GM19455 (cell line): Measurements from ENCODE around the gene AFF1.
"Not testable (repeated sequence)": the region's sequence is repeated elsewhere in the genome, so short reads cannot be mapped to it uniquely, and the experiment has no call there.

Experiments
- ATAC-seq: cut with Tn5 transposase; IDR thresholded peaks from one replicate; pipeline ENCODE4 v1.9.1; 2021; ENCODE audit not compliant: unreplicated experiment

Gene AFF1

GRCh38 chr4:86977621-86978184 lies 42.9 kb downstream of the AFF1 start:
- peak; percentile 78 for ATAC-seq

GRCh38 chr4:86978709-86979108 lies 43.9 kb downstream of the AFF1 start:
- ATAC-seq: no peak

GRCh38 chr4:86980230-86980629 lies 45.4 kb downstream of the AFF1 start:
- ATAC-seq: no peak

GRCh38 chr4:86981789-86982188 lies 47.0 kb downstream of the AFF1 start:
- ATAC-seq: no peak

- ATAC-seq: not testable (repeated sequence)
These were observed 51.0 kb downstream of the AFF1 start for GRCh38 chr4:86985852-86986251.

GRCh38 chr4:86989658-86990057 lies 54.8 kb downstream of the AFF1 start:
- ATAC-seq: not testable (repeated sequence)

- ATAC-seq: no peak
These were observed 55.7 kb downstream of the AFF1 start for GRCh38 chr4:86990510-86990909.

- no peak for ATAC-seq
These were observed 57.2 kb downstream of the AFF1 start for GRCh38 chr4:86991994-86992393.

- ATAC-seq: no peak
These were observed 59.3 kb downstream of the AFF1 start for GRCh38 chr4:86993909-86994681.

- ATAC-seq: no peak
These were observed 59.9 kb downstream of the AFF1 start for GRCh38 chr4:86994686-86995085.

GRCh38 chr4:86996510-86996909 lies 61.7 kb downstream of the AFF1 start:
- not testable (repeated sequence) for ATAC-seq

- ATAC-seq: no peak
These were observed 64.4 kb downstream of the AFF1 start for GRCh38 chr4:86999136-86999643.

- no peak for ATAC-seq
These were observed 67.9 kb downstream of the AFF1 start for GRCh38 chr4:87002682-87003043.

- ATAC-seq: no peak
These were observed 68.5 kb downstream of the AFF1 start for GRCh38 chr4:87003266-87003665.

GRCh38 chr4:87005369-87005689 lies 70.5 kb downstream of the AFF1 start:
- ATAC-seq: no peak

GRCh38 chr4:87005690-87006425 lies 71.0 kb downstream of the AFF1 start:
- ATAC-seq: no peak

GRCh38 chr4:87006426-87006675 lies 71.5 kb downstream of the AFF1 start:
- ATAC-seq: peak; percentile 60

GRCh38 chr4:87006676-87007527 lies 72.1 kb downstream of the AFF1 start:
- peak; percentile 73 for ATAC-seq

GRCh38 chr4:87007528-87008446 lies 73.0 kb downstream of the AFF1 start:
- no peak for ATAC-seq

GRCh38 chr4:87009095-87009648 lies 74.4 kb downstream of the AFF1 start:
- ATAC-seq: no peak
